ENCODE data around the gene EPS15. TPM values are rescaled to one million over a fixed set of nuclear protein-coding genes. Genes with fewer than 3 reads are reported as not detected.
A peak's percentile ranks its signal among the peaks of the same experiment; 100 is the strongest.

The EPS15 gene
- total and polyA plus RNA-seq, 10 donors = 24.2 to 142 (median 126) TPM

DNA sequence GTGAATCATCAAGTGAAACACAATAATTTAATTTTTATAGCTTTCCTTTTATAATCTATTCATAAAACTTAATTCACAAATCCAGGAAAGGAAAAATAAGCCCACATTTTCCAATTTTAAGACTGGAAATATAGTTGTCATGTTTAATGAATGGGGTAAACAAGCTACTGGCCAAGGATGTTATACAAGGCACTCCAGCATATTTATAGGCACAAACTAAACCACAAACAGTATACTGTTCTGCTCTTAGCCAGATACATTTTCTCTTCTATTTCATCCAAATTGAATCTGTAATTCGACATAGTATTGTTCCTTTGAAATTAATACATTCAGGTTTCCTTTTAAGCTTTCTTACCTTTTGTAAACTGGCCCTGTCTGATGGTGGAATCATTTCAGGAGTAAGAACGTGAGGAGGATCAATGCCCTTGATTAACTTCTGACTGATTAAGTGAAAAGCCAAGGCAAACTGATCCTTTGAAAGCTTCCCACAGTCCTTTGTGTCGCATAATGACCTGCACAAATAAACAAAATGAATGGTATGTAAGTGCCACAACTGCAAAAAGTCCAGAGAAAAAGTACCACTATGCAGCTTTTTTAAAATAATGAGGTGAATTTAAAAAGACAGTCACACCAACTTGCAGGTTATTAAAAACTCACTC, 74.4 kb downstream of the EPS15 start:
- TF ChIP-seq POLR2AphosphoS5 (IDR thresholded peaks at IDR 0.05) = no peak
- no peak for TF ChIP-seq POLR2A (IDR thresholded peaks at IDR 0.05)
- no peak for TF ChIP-seq CTCF (IDR thresholded peaks at IDR 0.05 in 8 of 11, conservative IDR thresholded peaks at IDR 0.05 in 3 of 11)
- H3K36me3 ChIP-seq = peaks cover 0 to 90% (median 21%) of the 10 kb centered on the region in 6 donors
- no peak overlapping the region for H3K4me3 ChIP-seq
- 71 to 86% (median 82%) methylated on average over 3 of the region's 3 CpGs for WGBS, 5 donors
- peak overlapping the region in 2 of 8 donors; percentile 20 to 31 for H3K27ac ChIP-seq
- H3K4me1 ChIP-seq = peaks cover 0 to 43% (median 20%) of the 10 kb centered on the region in 6 donors
- H3K27me3 ChIP-seq (replicated peaks in 1 of 7) = no peaks in the 10 kb centered on the region
- DNase-seq = no peak
- intact Hi-C loops (cut with DNase I; ENCODE audit: low total_unique reads) = no loop called here
- no peaks in the 10 kb centered on the region for H3K9me3 ChIP-seq

GRCh38 chr1:51444096-51444495, 75.0 kb downstream of the EPS15 start:
- peaks cover 0 to 47% (median 24%) of the 10 kb centered on the region in 6 donors for H3K4me1 ChIP-seq
- H3K27ac ChIP-seq = peak overlapping the region in 1 of 8 donors; percentile 31
- DNase-seq = no peak
- no peaks in the 10 kb centered on the region for H3K27me3 ChIP-seq (replicated peaks in 1 of 7)
- intact Hi-C loops (cut with DNase I; ENCODE audit: low total_unique reads) = no loop called here
- TF ChIP-seq POLR2AphosphoS5 (IDR thresholded peaks at IDR 0.05) = no peak
- no peak for TF ChIP-seq POLR2A (IDR thresholded peaks at IDR 0.05)
- WGBS, 5 donors = 71 to 92% (median 83%) methylated on average over 1 of the region's 1 CpG
- no peaks in the 10 kb centered on the region for H3K9me3 ChIP-seq
- H3K36me3 ChIP-seq = peaks cover 0 to 90% (median 22%) of the 10 kb centered on the region in 6 donors
- H3K4me3 ChIP-seq = no peak overlapping the region

GRCh38 chr1:51443555-51443954, 75.5 kb downstream of the EPS15 start:
- no peaks in the 10 kb centered on the region for H3K27me3 ChIP-seq (replicated peaks in 1 of 7)
- peaks cover 0 to 91% (median 25%) of the 10 kb centered on the region in 6 donors for H3K36me3 ChIP-seq
- no peak overlapping the region for H3K4me3 ChIP-seq
- 96 to 100% (median 98%) methylated on average over 5 of the region's 5 CpGs for WGBS, 5 donors
- TF ChIP-seq CTCF (IDR thresholded peaks at IDR 0.05 in 8 of 11, conservative IDR thresholded peaks at IDR 0.05 in 3 of 11) (no peak), POLR2A (IDR thresholded peaks at IDR 0.05) (no peak), POLR2AphosphoS5 (IDR thresholded peaks at IDR 0.05) (no peak)
- no peak for DNase-seq
- no peak overlapping the region for H3K27ac ChIP-seq
- intact Hi-C loops (cut with DNase I; ENCODE audit: low total_unique reads) = no loop called here
- no peaks in the 10 kb centered on the region for H3K9me3 ChIP-seq
- H3K4me1 ChIP-seq = peaks cover 0 to 49% (median 27%) of the 10 kb centered on the region in 6 donors

- Histone ChIP-seq H3K27ac (peak overlapping the region in 3 of 8 donors; percentile 1 to 24 (median 8)), H3K4me3 (no peak overlapping the region), H3K4me1 (peaks cover 0 to 45% (median 25%) of the 10 kb centered on the region in 6 donors), H3K36me3 (peaks cover 0 to 93% (median 28%) of the 10 kb centered on the region in 6 donors), H3K9me3 (no peaks in the 10 kb centered on the region), H3K27me3 (replicated peaks in 1 of 7) (no peaks in the 10 kb centered on the region)
- intact Hi-C loops (cut with DNase I; ENCODE audit: low total_unique reads) = no loop called here
- no peak for DNase-seq
- TF ChIP-seq CTCF (IDR thresholded peaks at IDR 0.05 in 8 of 11, conservative IDR thresholded peaks at IDR 0.05 in 3 of 11) (no peak), POLR2A (IDR thresholded peaks at IDR 0.05) (no peak), POLR2AphosphoS5 (IDR thresholded peaks at IDR 0.05) (no peak)
- 44 to 65% (median 51%) methylated on average over 1 of the region's 1 CpG for WGBS, 5 donors
Observed at GRCh38 chr1:51442616-51443015, 76.5 kb downstream of the EPS15 start.

Data from spleen (tissue), 11 donors.